A673 (cell line): ENCODE data around the gene CNIH1. TPM values are rescaled to one million over a fixed set of nuclear protein-coding genes. Genes with fewer than 3 reads are reported as not detected.
"Not testable (repeated sequence)": the region's sequence is repeated elsewhere in the genome, so short reads cannot be mapped to it uniquely, and the experiment has no call there.

Experiments used
- BruUV-seq: library from RNA; stranded (reverse); fragments of 400-500 nt; replicated peaks from 2 replicates; lab custom pipeline; 2021; lab: Mats Ljungman, UMichigan
- CTCF ChIA-PET: fragments of 300-600 bp; sonication (Branson Sonifier 250); formaldehyde crosslinking; loops from one replicate; lab custom pipeline; 2022; ENCODE audit warnings: antibody characterized with exemption; lab: Charles Lee
- POLR2A ChIA-PET: fragments of 300-600 bp; sonication (Branson Sonifier 250); formaldehyde crosslinking; loops from one replicate; lab custom pipeline; 2022; ENCODE audit warnings: antibody characterized with exemption; ENCODE audit not compliant: low non-redundant PET; lab: Charles Lee
- DNase-seq: peaks from one replicate; pipeline ENCODE4 v3.0.0-alpha.2; 2015; ENCODE audit warnings: low spot score
- H3K27ac ChIP-seq: fragments of 200-600 bp; sonication (generic); 2 replicates; pipeline ENCODE4 v1.5.1; 2016; ENCODE audit warnings: mixed run types, low read depth, mild to moderate bottlenecking, mixed read lengths, antibody characterized with exemption, low read length; ENCODE audit not compliant: poor library complexity, severe bottlenecking
- H3K27me3 ChIP-seq: fragments of 200-600 bp; sonication (generic); replicated peaks from 2 replicates; pipeline ENCODE4 v1.6.1; 2017; ENCODE audit warnings: mixed run types, low read depth, mild to moderate bottlenecking, mixed read lengths, antibody characterized with exemption, low read length; ENCODE audit not compliant: insufficient read depth, poor library complexity
- H3K36me3 ChIP-seq: fragments of 200-600 bp; sonication (generic); 2 replicates; pipeline ENCODE4 v1.6.1; 2016; ENCODE audit warnings: mixed run types, mild to moderate bottlenecking, mixed read lengths, antibody characterized with exemption, low read length; ENCODE audit not compliant: insufficient read depth, poor library complexity, severe bottlenecking
- H3K4me1 ChIP-seq: fragments of 200-600 bp; sonication (generic); 2 replicates; pipeline ENCODE4 v1.6.1; 2017; ENCODE audit warnings: mixed run types, mild to moderate bottlenecking, mixed read lengths, antibody characterized with exemption, low read length; ENCODE audit not compliant: insufficient read depth, poor library complexity, severe bottlenecking
- H3K4me3 ChIP-seq: fragments of 200-600 bp; sonication (generic); 2 replicates; pipeline ENCODE4 v1.5.1; 2016; ENCODE audit warnings: low read depth, mixed run types, mild to moderate bottlenecking, mixed read lengths, low read length; ENCODE audit not compliant: poor library complexity, severe bottlenecking
- H3K9me3 ChIP-seq: fragments of 200-600 bp; sonication (generic); 2 replicates; pipeline ENCODE4 v1.6.1; 2016; ENCODE audit warnings: mixed run types, low read depth, mild to moderate bottlenecking, mixed read lengths, antibody characterized with exemption, low read length; ENCODE audit not compliant: poor library complexity, severe bottlenecking
- CTCF ChIP-seq: fragments of 300-800, 200-600 bp; sonication (generic); conservative IDR thresholded peaks from 2 replicates; pipeline ENCODE4 v1.5.1; 2017; ENCODE audit warnings: low read depth, mild to moderate bottlenecking, antibody characterized with exemption, low read length, moderate library complexity, mixed read lengths
- EZH2 ChIP-seq: fragments of 200-600 bp; sonication (generic); IDR thresholded peaks from 2 replicates; pipeline ENCODE4 v1.6.1; 2017; ENCODE audit warnings: borderline replicate concordance, low read depth, mild to moderate bottlenecking, mixed read lengths, antibody characterized with exemption, low read length; ENCODE audit not compliant: poor library complexity, severe bottlenecking
- intact Hi-C: fragments of 100-400 bp; cut with micrococcal nuclease; formaldehyde crosslinking; loops from one replicate; pipeline ENCODE4 v1.10.0; 2022; ENCODE audit not compliant: unreplicated experiment
- total RNA-seq: library from RNA; stranded (reverse); gene quantifications from 2 replicates; pipeline ENCODE4 v1.2.3, GENCODE V29; 2021

Gene CNIH1
- total RNA-seq, 1 experiment from 2014 or later, result 170 TPM

- DNase-seq, result peak; percentile 10
- no peaks in the 10 kb centered on the region for H3K9me3 ChIP-seq
- H3K4me3 ChIP-seq, result peak overlapping the region; percentile 84
- ChIA-PET CTCF (no interaction called here), POLR2A (no interaction called here)
- no peak for TF ChIP-seq CTCF
- TF ChIP-seq EZH2, result no peak
- peaks cover 37% of the 10 kb centered on the region for H3K4me1 ChIP-seq
- peaks cover under 1% of the 10 kb centered on the region for H3K36me3 ChIP-seq
- H3K27me3 ChIP-seq, result no peaks in the 10 kb centered on the region
- intact Hi-C loops, result no loop called here
- peak overlapping the region; percentile 95 for H3K27ac ChIP-seq
- BruUV-seq, result no TSS peak
Observed at GRCh38 chr14:54440476-54440872, 700 bp downstream of the CNIH1 start.

- Histone ChIP-seq H3K9me3 (no peaks in the 10 kb centered on the region), H3K36me3 (peaks cover 5% of the 10 kb centered on the region), H3K4me3 (peak overlapping the region; percentile 84), H3K27me3 (no peaks in the 10 kb centered on the region), H3K27ac (peak overlapping the region; percentile 95), H3K4me1 (peaks cover 41% of the 10 kb centered on the region)
- intact Hi-C loops, result no loop called here
- TSS peak; percentile 43 for BruUV-seq
- TF ChIP-seq CTCF, result no peak
- TF ChIP-seq EZH2, result no peak
- DNase-seq, result peak; percentile 10
- ChIA-PET POLR2A (no interaction called here), CTCF (no interaction called here)
Observed at GRCh38 chr14:54440037-54440436, 1.1 kb downstream of the CNIH1 start.

GRCh38 chr14:54438703-54439102 lies 2.5 kb downstream of the CNIH1 start:
- H3K4me3 ChIP-seq, result no peak overlapping the region
- POLR2A ChIA-PET, result no interaction called here

GRCh38 chr14:54437954-54438353 lies 3.2 kb downstream of the CNIH1 start:
- H3K4me3 ChIP-seq, CTCF ChIA-PET, H3K27ac ChIP-seq, DNase-seq, POLR2A ChIA-PET, BruUV-seq, intact Hi-C loops, H3K27me3 ChIP-seq, H3K9me3 ChIP-seq: not testable (repeated sequence)
- H3K4me1 ChIP-seq, result peaks cover 52% of the 10 kb centered on the region
- H3K36me3 ChIP-seq, result peaks cover 14% of the 10 kb centered on the region

More at GRCh38 chr14:54438703-54439102, 2.5 kb downstream of the CNIH1 start:
- CTCF ChIA-PET, result no interaction called here
- intact Hi-C loops, result no loop called here
- TF ChIP-seq EZH2, result no peak
- TF ChIP-seq CTCF, result no peak
- Histone ChIP-seq H3K36me3 (peaks cover 14% of the 10 kb centered on the region), H3K27ac (no peak overlapping the region), H3K4me1 (peaks cover 52% of the 10 kb centered on the region), H3K9me3 (no peaks in the 10 kb centered on the region), H3K27me3 (no peaks in the 10 kb centered on the region)
- BruUV-seq, result no TSS peak
- DNase-seq, result no peak
